K562 (cell line): ENCODE data around the gene ZMYND8. TPM values are rescaled to one million over a fixed set of nuclear protein-coding genes. Genes with fewer than 3 reads are reported as not detected.

ENCODE experiments used
- CAMTA2 ChIP-seq: fragments of 250-450 bp; sonication (Bioruptor Pico); conservative IDR thresholded peaks from 2 replicates; pipeline ENCODE4 v1.5.1; 2022
- CCNT2 ChIP-seq: IDR thresholded peaks from 2 replicates; pipeline ENCODE4 v1.6.1; 2011; ENCODE audit warnings: borderline replicate concordance, low read depth, mild to moderate bottlenecking, moderate library complexity, mixed read lengths, low read length; ENCODE audit not compliant: insufficient read length; ENCODE audit errors: extremely low read depth
- CTCF ChIP-seq, 3 experiments: IDR thresholded peaks in 2 of 3; conservative IDR thresholded peaks in 1 of 3; 2 replicates each; pipeline ENCODE4 v1.5.1; 2011 to 2012; ENCODE audit warnings: low read length in 3 of 3, mild to moderate bottlenecking in 3 of 3, control low read depth in 2 of 3, improper control_type of control experiment in 1 of 3, inconsistent platforms in 1 of 3, low read depth in 1 of 3, mixed read lengths in 1 of 3, moderate library complexity in 1 of 3; ENCODE audit not compliant: insufficient read depth in 2 of 3
- ETV6 ChIP-seq, 3 experiments: fragments of 150-350 bp in 1 of 3; sonication (generic) in 1 of 3; formaldehyde crosslinking in 1 of 3; IDR thresholded peaks; 2 replicates each; pipeline versions ENCODE4 v1.6.1 to v1.8.0; 2014 to 2022; ENCODE audit warnings: borderline replicate concordance in 2 of 3, low read depth in 2 of 3, antibody characterized with exemption in 1 of 3, low read length in 1 of 3, mild to moderate bottlenecking in 1 of 3, missing genetic modification reagents in 1 of 3
- FOXJ2 ChIP-seq: fragments of 200-800 bp; sonication (Bioruptor generic); IDR thresholded peaks from 2 replicates; pipeline ENCODE4 v1.6.1; 2016; ENCODE audit warnings: missing genetic modification characterization, missing compliant biosample characterization
- FOXK2 ChIP-seq, 2 experiments: fragments of 450-650 bp; IDR thresholded peaks in 1 of 2; conservative IDR thresholded peaks in 1 of 2; 2 replicates each; pipeline ENCODE4 v1.6.1; 2016; ENCODE audit warnings: low read depth in 2 of 2, mild to moderate bottlenecking in 1 of 2
- JUND ChIP-seq, 2 experiments: IDR thresholded peaks; 2 replicates in 1 of 2; 3 replicates in 1 of 2; pipeline ENCODE4 v1.6.1; 2011; ENCODE audit warnings: borderline replicate concordance in 2 of 2, low read depth in 2 of 2, low read length in 2 of 2, improper control_type of control experiment in 1 of 2, missing biosample characterization in 1 of 2, missing genetic modification characterization in 1 of 2, missing genetic modification reagents in 1 of 2
- POLR2A ChIP-seq: fragments of 450-650 bp; conservative IDR thresholded peaks from 2 replicates; pipeline ENCODE4 v1.6.1; 2016
- RAD21 ChIP-seq, 2 experiments: fragments of 250-450 bp in 1 of 2; fragments of 450-650 bp in 1 of 2; sonication (Bioruptor Pico) in 1 of 2; formaldehyde crosslinking in 1 of 2; IDR thresholded peaks in 1 of 2; conservative IDR thresholded peaks in 1 of 2; 2 replicates each; pipeline versions ENCODE4 v1.4.0 to v1.8.0; 2020 to 2022; ENCODE audit warnings: mild to moderate bottlenecking in 2 of 2, moderate library complexity in 1 of 2
- SIRT6 ChIP-seq: IDR thresholded peaks from one replicate; pipeline ENCODE4 v1.6.1; 2012; ENCODE audit warnings: low read depth, mild to moderate bottlenecking, control low read depth, inconsistent platforms, low read length, moderate library complexity
- SMAD3 ChIP-seq: fragments of 450-650 bp; formaldehyde crosslinking; conservative IDR thresholded peaks from 2 replicates; pipeline ENCODE4 v1.4.0; 2020; ENCODE audit warnings: mild to moderate bottlenecking
- TAF9B ChIP-seq: fragments of 450-650 bp; IDR thresholded peaks from 2 replicates; pipeline ENCODE4 v1.6.1; 2018; ENCODE audit warnings: mild to moderate bottlenecking; ENCODE audit not compliant: partially characterized antibody
- ZBED1 ChIP-seq: IDR thresholded peaks from 2 replicates; pipeline ENCODE4 v1.6.1; 2014
- ZFX ChIP-seq: sonication (generic); formaldehyde crosslinking; IDR thresholded peaks from 2 replicates; pipeline ENCODE4 v1.8.0; 2022; ENCODE audit warnings: mild to moderate bottlenecking, missing genetic modification reagents, moderate library complexity
- ZNF324 ChIP-seq: fragments of 250-450 bp; sonication (Bioruptor Pico); IDR thresholded peaks from 2 replicates; pipeline ENCODE4 v1.4.0; 2020; ENCODE audit warnings: mild to moderate bottlenecking
- polyA plus RNA-seq, 8 experiments: library from polyadenylated mRNA; depleted of rRNA in 4 of 8; stranded (reverse) in 5 of 8; unstranded in 3 of 8; fragments of >200 nt; fragmentation: Nextera tagmentation in 2 of 8; fragmentation: Illumina TruSeq in 1 of 8; extraction: Ambion mirVana in 2 of 8; extraction: Trizol in 1 of 8; gene quantifications; 2 replicates each; pipeline versions ENCODE4 v1.2.1 to v1.2.3, GENCODE V29; 2011 to 2014; ENCODE audit warnings: inconsistent platforms in 1 of 8, missing spikeins in 1 of 8
- total RNA-seq, 7 experiments: library from RNA; depleted of rRNA in 6 of 7; stranded (reverse); fragments of >200 nt in 6 of 7; fragmentation: Illumina TruSeq in 2 of 7; extraction: Trizol in 2 of 7; gene quantifications; 2 replicates each; pipeline versions ENCODE4 v1.2.1 to v1.2.3, GENCODE V29; 2011 to 2021; ENCODE audit warnings: low replicate concordance in 1 of 7

Gene ZMYND8
- total and polyA plus RNA-seq, 9 of the 15 experiments (the other 6 are each of a cell fraction or from before 2014, with no cell fraction given): 31.8 to 148 (median 71.9) TPM

- TF ChIP-seq CTCF (IDR thresholded peaks at IDR 0.05 in 2 of 3, conservative IDR thresholded peaks at IDR 0.05 in 1 of 3; ENCODE audit: insufficient read depth in 2 of 3, low read depth in 1 of 3, low read length in 3 of 3) (no peak), SIRT6 (no peak), JUND (IDR thresholded peaks at IDR 0.05; ENCODE audit: borderline replicate concordance, low read depth, low read length) (no peak; the same call in 1 of the 2 replicates), JUND (tag; IDR thresholded peaks at IDR 0.05; ENCODE audit: borderline replicate concordance, low read depth, low read length) (0 out of 3 replicates have a peak, but pooled peaks have one; percentile 34), FOXJ2 (tag) (no peak), POLR2A (no peak; the same call in 1 of the 2 replicates), ETV6 (IDR thresholded peaks at IDR 0.05; ENCODE audit: borderline replicate concordance in 1 of 2, low read depth in 2 of 2, low read length in 1 of 2) (no peak), ETV6 (CRISPR knock-in tag; IDR thresholded peaks at IDR 0.05; ENCODE audit: borderline replicate concordance) (no peak), FOXK2 (conservative IDR thresholded peaks at IDR 0.05 in 1 of 2, IDR thresholded peaks at IDR 0.05 in 1 of 2; ENCODE audit: low read depth in 2 of 2) (peak; percentile 63 to 70), ZNF324 (CRISPR knock-in tag) (no peak; the same call in 1 of the 2 replicates), RAD21 (CRISPR knock-in tag; conservative IDR thresholded peaks at IDR 0.05 in 1 of 2, IDR thresholded peaks at IDR 0.05 in 1 of 2) (no peak), ZBED1 (no peak), TAF9B (no peak), ZFX (CRISPR knock-in tag) (peak; percentile 14; the same call in 1 of the 2 replicates), SMAD3 (0 out of 2 replicates have a peak, but pooled peaks have one; percentile 40), CCNT2 (peak; percentile 11), CAMTA2 (CRISPR knock-in tag) (no peak)
- TF ChIP-seq, all 486 proteins: peak for 64
These were observed 1.6 kb downstream of the ZMYND8 start (continued) for GRCh38 chr20:47354714-47355488.
